Activated naive CD8-positive, alpha-beta T cell treated with anti-CD3 and anti-CD28 coated beads, Interleukin-2, amount 10 ng/mL, durations not matched to agents 7 days and 5 days (primary cell): ENCODE data around the gene TTLL3. TPM values are rescaled to one million over a fixed set of nuclear protein-coding genes. Genes with fewer than 3 reads are reported as not detected.
A peak's percentile ranks its signal among the peaks of the same experiment; 100 is the strongest.
"Not testable (repeated sequence)": the region's sequence is repeated elsewhere in the genome, so short reads cannot be mapped to it uniquely, and the experiment has no call there.

ENCODE experiments used
- ATAC-seq: fragments of 150-1000 bp; cut with Tn5 transposase; one replicate; pipeline ENCODE4 v1.10.0; 2021; ENCODE audit warnings: low read depth, moderate library complexity
- POLR2A ChIA-PET: fragments of 350-600 bp; sonication (Branson Sonifier 250); formaldehyde crosslinking; loops from one replicate; lab custom pipeline; 2021; ENCODE audit warnings: antibody characterized with exemption; lab: Charles Lee
- DNase-seq: peaks from one replicate; pipeline ENCODE4 v3.0.0; 2021
- H3K27ac Mint-ChIP-seq: one replicate; pipeline ENCODE4 v1.8.0; 2022; ENCODE audit warnings: mild to moderate bottlenecking, mixed read lengths
- H3K27me3 Mint-ChIP-seq: one replicate; pipeline ENCODE4 v1.8.0; 2022; ENCODE audit warnings: mild to moderate bottlenecking, moderate library complexity, mixed read lengths
- H3K36me3 Mint-ChIP-seq: one replicate; pipeline ENCODE4 v1.8.0; 2021; ENCODE audit warnings: mild to moderate bottlenecking, mixed read lengths
- H3K4me1 Mint-ChIP-seq: one replicate; pipeline ENCODE4 v1.8.0; 2021; ENCODE audit warnings: mixed read lengths
- H3K4me3 Mint-ChIP-seq: one replicate; pipeline ENCODE4 v1.8.0; 2022; ENCODE audit warnings: mild to moderate bottlenecking, moderate library complexity, mixed read lengths
- H3K9me3 Mint-ChIP-seq: one replicate; pipeline ENCODE4 v1.8.0; 2021; ENCODE audit warnings: mixed read lengths
- total RNA-seq, 2 experiments: library from RNA; stranded (reverse); gene quantifications; one replicate each; pipeline ENCODE4 v1.2.3, GENCODE V29; 2021

Gene TTLL3
- total RNA-seq, 2 experiments from 2014 or later, result 84.0 to 85.7 TPM

DNA sequence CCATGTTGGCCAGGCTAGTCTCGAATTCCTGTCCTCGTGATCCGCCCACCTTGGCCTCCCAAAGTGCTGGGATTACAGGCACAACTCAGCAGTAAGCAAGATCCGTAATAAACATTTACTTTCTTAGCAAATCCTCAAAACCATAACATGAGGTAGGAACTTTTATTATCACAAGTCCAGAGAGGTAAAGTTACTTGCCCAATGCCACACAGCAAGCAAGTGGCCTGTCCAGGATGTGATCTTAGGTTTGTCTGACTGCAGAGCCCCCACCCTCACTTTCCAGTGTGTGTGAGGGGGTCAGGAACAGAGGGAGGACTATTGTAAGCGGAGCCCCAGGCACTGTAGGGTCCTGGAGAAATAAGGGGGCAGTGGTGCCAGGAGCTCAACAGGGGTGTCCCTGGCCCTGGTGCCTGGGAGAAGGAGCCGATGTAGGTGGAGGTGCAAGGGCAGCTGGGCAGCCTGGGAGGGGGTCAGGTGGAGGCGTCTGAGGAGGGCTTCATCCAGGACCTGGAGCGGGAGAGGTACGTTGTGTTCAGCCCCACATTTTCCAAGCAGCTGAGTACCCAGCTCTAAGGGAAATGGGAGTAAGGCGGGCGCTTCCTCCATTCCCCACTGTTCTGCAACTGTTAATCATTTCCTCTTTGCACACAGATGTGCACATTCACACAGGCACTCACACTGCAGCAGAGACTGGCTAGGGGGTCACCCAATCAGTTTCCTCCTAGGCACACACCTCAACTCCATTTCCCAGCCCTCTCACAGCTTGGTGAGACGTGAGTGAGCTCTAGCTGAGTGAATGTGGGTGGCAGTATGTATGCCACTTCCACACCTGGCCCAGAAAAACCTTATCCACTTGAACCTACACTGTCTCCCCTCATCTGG is 27.9 kb downstream of the TTLL3 start:
- Mint-ChIP-seq H3K4me1 (peaks cover 7% of the 10 kb centered on the region), H3K9me3 (no peaks in the 10 kb centered on the region), H3K27me3 (no peaks in the 10 kb centered on the region), H3K27ac (no peak overlapping the region), H3K4me3 (no peak overlapping the region), H3K36me3 (peaks cover 24% of the 10 kb centered on the region)
- ATAC-seq (no peak), DNase-seq (no peak)
- POLR2A ChIA-PET, result interaction anchor here (0.9 to 1.3 kb wide), 2 partner anchors 9 to 18 kb away, joined by 3 read pairs; no protein-coding TSS in a partner anchor

DNA sequence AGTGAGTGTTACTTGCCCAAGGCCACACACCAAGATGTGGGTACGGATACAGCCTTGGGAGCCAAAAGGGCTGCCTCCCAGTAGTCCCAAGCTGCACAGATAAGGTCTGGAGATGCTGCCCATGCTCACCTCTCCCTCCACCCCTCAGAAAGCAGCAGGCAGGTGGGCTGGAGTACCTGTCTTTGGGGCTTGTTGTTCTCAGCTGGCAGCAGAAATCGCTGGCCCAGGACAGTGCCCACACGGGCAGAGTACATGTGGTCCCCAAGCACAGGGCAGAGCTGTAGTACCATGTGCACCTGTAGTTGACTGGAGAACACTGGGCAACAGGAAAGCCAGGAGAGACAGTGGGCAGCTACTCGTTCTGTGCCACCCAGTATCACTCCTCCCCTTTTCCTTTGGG is 28.8 kb downstream of the TTLL3 start:
- DNase-seq (no peak), ATAC-seq (no peak)
- Mint-ChIP-seq H3K36me3 (peaks cover 24% of the 10 kb centered on the region), H3K9me3 (no peaks in the 10 kb centered on the region), H3K27me3 (no peaks in the 10 kb centered on the region), H3K4me1 (peaks cover 9% of the 10 kb centered on the region), H3K4me3 (no peak overlapping the region), H3K27ac (no peak overlapping the region)
- POLR2A ChIA-PET, result interaction anchor here (0.6 kb wide), 1 partner anchor 29 kb away, joined by 3 read pairs; no protein-coding TSS in a partner anchor

DNA sequence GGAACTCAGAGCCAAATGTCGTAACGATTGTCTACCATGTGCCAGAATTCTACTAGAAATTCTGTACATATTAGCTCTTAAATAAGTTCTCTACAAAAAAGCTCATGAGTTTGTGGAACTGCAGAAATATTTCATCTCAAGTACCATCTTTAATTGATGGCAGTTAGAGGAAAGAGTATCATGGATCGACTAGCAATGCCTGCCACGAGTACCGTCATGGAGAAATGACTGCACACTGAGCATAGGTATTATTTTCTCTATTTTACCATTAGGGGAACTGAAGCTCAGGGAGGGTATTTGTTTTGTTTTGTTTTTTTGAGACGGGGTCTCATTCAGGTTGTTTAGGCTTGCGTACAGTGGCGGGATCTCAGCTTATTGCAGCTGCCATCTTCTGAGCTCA is 31.0 kb downstream of the TTLL3 start:
- no peak overlapping the region for H3K27ac Mint-ChIP-seq
- H3K4me3 Mint-ChIP-seq, result no peak overlapping the region
- ATAC-seq, result no peak
- H3K9me3 Mint-ChIP-seq, result no peaks in the 10 kb centered on the region
- no peaks in the 10 kb centered on the region for H3K27me3 Mint-ChIP-seq
- H3K4me1 Mint-ChIP-seq, result peaks cover 17% of the 10 kb centered on the region
- no peak for DNase-seq
- peaks cover 15% of the 10 kb centered on the region for H3K36me3 Mint-ChIP-seq
- POLR2A ChIA-PET, result no interaction called here

GRCh38 chr3:9843715-9844438 is 33.8 kb downstream of the TTLL3 start, which contains the start of gene RPUSD3:
Gene RPUSD3 (minus strand): TSS chr3:9844008. CDS start chr3:9843990, 18 bp downstream.
- DNase-seq, result peak; percentile 99
- POLR2A ChIA-PET, result interaction anchor here (0.8 to 1.1 kb wide), 3 partner anchors 35 to 477 kb away, joined by 3 to 6 read pairs (median 4); partner anchors contain the start of gene SEC13

DNA sequence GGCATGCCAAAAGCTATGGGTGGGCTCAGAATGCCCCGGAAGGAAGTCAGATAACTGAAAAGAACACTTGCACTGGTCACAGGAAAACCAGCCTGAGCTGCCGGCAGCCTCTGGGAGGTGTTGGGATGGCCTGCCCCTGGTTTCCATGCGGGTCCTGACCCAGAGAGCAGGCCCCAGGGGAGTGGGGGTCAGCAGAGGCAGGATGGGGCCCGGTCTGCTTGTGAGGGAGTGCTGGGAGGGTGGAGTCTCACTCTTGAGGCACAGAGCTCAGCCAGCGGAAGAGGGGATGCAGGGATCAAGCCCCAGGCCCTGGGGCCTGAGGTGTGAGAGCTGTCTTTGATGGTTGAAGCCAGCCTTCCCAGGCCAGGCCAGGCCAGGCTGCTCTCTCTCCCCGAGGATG is 36.2 kb downstream of the TTLL3 start:
- no peak for DNase-seq
- H3K27me3 Mint-ChIP-seq, result peaks cover 6% of the 10 kb centered on the region
- peaks cover 1% of the 10 kb centered on the region for H3K36me3 Mint-ChIP-seq
- no peak overlapping the region for H3K27ac Mint-ChIP-seq
- H3K4me1 Mint-ChIP-seq, result peaks cover 17% of the 10 kb centered on the region
- H3K9me3 Mint-ChIP-seq, result no peaks in the 10 kb centered on the region
- H3K4me3 Mint-ChIP-seq, result no peak overlapping the region
- POLR2A ChIA-PET, result no interaction called here
- no peak for ATAC-seq

More at GRCh38 chr3:9843715-9844438, 33.8 kb downstream of the TTLL3 start, which contains the start of gene RPUSD3:
- peak within 1 kb of the TSS; percentile 98 for H3K4me3 Mint-ChIP-seq
- peaks cover 17% of the 10 kb centered on the region for H3K4me1 Mint-ChIP-seq
- no peaks in the 10 kb centered on the region for H3K27me3 Mint-ChIP-seq
- peak within 1 kb of the TSS; percentile 90 for H3K27ac Mint-ChIP-seq
- peak; percentile 97 for ATAC-seq
- H3K36me3 Mint-ChIP-seq, result peaks cover 3% of the 10 kb centered on the region
- no peaks in the 10 kb centered on the region for H3K9me3 Mint-ChIP-seq

GRCh38 chr3:9846931-9847488 is 36.9 kb downstream of the TTLL3 start:
- no peaks in the 10 kb centered on the region for H3K36me3 Mint-ChIP-seq
- no peaks in the 10 kb centered on the region for H3K9me3 Mint-ChIP-seq
- H3K4me1 Mint-ChIP-seq, result peaks cover 17% of the 10 kb centered on the region
- H3K27me3 Mint-ChIP-seq, result peaks cover 9% of the 10 kb centered on the region
- no peak overlapping the region for H3K4me3 Mint-ChIP-seq
- ATAC-seq (no peak), DNase-seq (no peak)
- H3K27ac Mint-ChIP-seq, result no peak overlapping the region
- POLR2A ChIA-PET, result interaction anchor here (0.8 kb wide), 1 partner anchor 10 kb away, joined by 3 read pairs; no protein-coding TSS in a partner anchor

DNA sequence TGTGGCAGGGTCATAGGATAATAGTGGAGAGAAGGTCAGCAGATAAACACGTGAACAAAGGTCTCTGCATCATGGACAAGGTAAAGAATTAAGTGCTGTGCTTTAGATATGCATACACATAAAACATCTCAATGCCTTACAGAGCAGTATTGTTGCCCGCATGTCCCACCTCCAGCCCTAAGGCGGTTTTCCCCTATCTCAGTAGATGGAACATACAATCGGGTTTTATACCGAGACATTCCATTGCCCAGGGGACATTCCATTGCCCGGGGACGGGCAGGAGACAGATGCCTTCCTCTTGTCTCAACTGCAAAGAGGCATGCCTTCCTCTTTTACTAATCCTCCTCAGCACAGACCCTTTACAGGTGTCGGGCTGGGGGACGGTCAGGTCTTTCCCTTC is 37.8 kb downstream of the TTLL3 start:
- H3K27me3 Mint-ChIP-seq, result peaks cover 17% of the 10 kb centered on the region
- H3K4me3 Mint-ChIP-seq, ATAC-seq, H3K36me3 Mint-ChIP-seq, H3K9me3 Mint-ChIP-seq, POLR2A ChIA-PET, H3K27ac Mint-ChIP-seq, DNase-seq: not testable (repeated sequence)
- H3K4me1 Mint-ChIP-seq, result peaks cover 11% of the 10 kb centered on the region

- not testable (repeated sequence) for H3K27ac Mint-ChIP-seq, ATAC-seq, H3K36me3 Mint-ChIP-seq, H3K4me3 Mint-ChIP-seq, DNase-seq, H3K9me3 Mint-ChIP-seq, H3K4me1 Mint-ChIP-seq
- POLR2A ChIA-PET, result interaction anchor here (0.6 kb wide), 1 partner anchor 202 kb away, joined by 3 read pairs; no protein-coding TSS in a partner anchor
- peaks cover 24% of the 10 kb centered on the region for H3K27me3 Mint-ChIP-seq
Measured at GRCh38 chr3:9848860-9849259, 38.8 kb downstream of the TTLL3 start.

DNA sequence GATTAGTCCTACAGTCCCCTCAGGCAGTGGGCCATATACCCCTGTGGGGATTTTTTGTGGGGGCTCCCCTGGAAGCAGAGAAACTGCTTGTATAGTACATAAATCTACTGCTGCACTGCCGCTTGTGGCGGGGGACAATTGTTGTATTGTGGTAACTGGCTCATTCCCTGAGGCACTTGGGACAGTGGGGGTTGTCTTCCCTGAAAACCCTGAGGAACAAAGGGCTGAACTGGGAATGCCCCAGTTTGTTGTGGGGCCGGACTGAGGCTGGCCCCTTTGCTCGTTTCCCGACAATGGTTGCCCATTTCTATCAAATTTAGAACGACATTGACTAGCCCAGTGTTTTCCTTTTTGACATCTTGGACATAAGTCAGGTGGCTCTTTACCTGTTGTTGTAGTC is 41.3 kb downstream of the TTLL3 start:
- ATAC-seq, POLR2A ChIA-PET: not testable (repeated sequence)

DNA sequence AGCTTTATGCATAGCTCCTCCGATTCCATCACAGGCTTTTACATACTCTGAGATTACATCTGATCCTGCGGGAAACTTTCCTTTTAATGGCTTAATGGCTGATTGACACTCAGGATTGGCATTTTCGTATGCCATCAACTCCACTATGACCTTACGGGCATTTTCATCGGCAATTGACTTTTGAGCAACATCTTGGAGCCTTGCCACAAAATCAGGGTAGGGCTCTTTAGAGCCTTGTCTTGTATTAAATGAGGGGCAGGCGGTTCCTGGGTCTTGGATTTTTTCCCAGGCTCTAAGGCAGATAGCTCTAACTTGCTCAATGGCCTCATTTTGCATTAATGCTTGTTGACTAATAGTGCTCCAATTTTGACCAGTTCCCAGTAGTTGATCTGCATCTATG is 41.9 kb downstream of the TTLL3 start:
- H3K4me1 Mint-ChIP-seq, H3K27ac Mint-ChIP-seq, DNase-seq, H3K9me3 Mint-ChIP-seq, ATAC-seq, POLR2A ChIA-PET, H3K36me3 Mint-ChIP-seq, H3K4me3 Mint-ChIP-seq: not testable (repeated sequence)
- H3K27me3 Mint-ChIP-seq, result peaks cover 24% of the 10 kb centered on the region

More for the DNA sequence above, 41.3 kb downstream of the TTLL3 start:
- not testable (repeated sequence) for H3K4me1 Mint-ChIP-seq, H3K36me3 Mint-ChIP-seq, H3K27ac Mint-ChIP-seq, DNase-seq, H3K4me3 Mint-ChIP-seq, H3K9me3 Mint-ChIP-seq
- H3K27me3 Mint-ChIP-seq, result peaks cover 24% of the 10 kb centered on the region

DNA sequence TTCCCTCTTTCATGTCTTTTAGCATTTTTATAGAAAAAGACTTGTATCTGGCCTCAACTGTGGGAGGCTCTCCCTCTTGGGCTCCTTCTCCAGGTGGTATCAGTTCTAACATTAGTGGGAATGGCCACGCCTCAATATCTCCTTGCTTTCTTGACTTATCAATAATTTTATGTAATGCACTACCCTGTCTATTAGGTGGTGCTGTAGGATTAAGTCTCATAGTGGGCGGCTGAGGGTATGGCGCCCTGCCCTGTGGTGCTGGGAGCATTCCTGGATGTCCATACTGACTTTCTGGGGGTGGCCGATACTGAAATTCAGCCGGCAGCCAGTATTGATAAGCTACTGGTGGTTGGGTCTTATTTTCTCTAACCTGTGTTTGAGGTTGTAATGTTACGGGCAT is 42.5 kb downstream of the TTLL3 start:
- Mint-ChIP-seq H3K4me1 (no peaks in the 10 kb centered on the region), H3K4me3 (no peak overlapping the region), H3K27me3 (peaks cover 24% of the 10 kb centered on the region), H3K9me3 (no peaks in the 10 kb centered on the region), H3K36me3 (no peaks in the 10 kb centered on the region), H3K27ac (no peak overlapping the region)
- DNase-seq (no peak), ATAC-seq (no peak)
- POLR2A ChIA-PET, result no interaction called here

DNA sequence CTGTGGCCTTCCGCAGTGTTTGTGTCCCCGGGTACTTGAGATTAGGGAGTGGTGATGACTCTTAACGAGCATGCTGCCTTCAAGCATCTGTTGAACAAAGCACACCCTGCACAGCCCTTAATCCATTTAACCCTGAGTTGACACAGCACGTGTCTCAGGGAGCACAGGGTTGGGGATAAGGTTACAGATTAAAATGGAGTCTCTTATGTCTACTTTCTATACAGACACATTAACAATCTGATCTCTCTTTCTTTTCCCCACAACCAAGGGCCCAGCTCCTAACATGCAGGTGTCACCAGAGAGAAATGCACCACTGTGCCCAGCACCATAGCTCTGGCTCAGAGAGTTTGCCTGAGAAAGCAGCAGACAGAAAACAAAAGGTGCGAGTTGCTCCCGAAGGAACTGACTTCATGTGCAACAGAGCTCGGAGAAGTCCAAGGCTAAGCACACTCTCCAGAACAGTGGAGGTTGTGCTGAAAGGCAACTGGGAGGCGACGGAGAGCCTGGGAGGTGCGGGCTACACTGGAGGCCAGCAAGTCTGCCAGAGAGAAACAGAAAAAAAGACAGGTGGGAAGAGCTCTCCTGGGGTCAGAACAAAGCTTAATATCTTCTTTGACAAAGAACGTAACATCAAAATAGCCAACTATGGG is 44.4 kb downstream of the TTLL3 start:
- POLR2A ChIA-PET, H3K4me3 Mint-ChIP-seq, H3K9me3 Mint-ChIP-seq, DNase-seq, H3K36me3 Mint-ChIP-seq, H3K4me1 Mint-ChIP-seq, H3K27ac Mint-ChIP-seq, ATAC-seq: not testable (repeated sequence)
- peaks cover 24% of the 10 kb centered on the region for H3K27me3 Mint-ChIP-seq

- Mint-ChIP-seq H3K4me1 (no peaks in the 10 kb centered on the region), H3K27ac (no peak overlapping the region), H3K9me3 (no peaks in the 10 kb centered on the region), H3K4me3 (no peak overlapping the region), H3K27me3 (peaks cover 22% of the 10 kb centered on the region), H3K36me3 (no peaks in the 10 kb centered on the region)
- DNase-seq (no peak), ATAC-seq (no peak)
- POLR2A ChIA-PET, result no interaction called here
Measured at GRCh38 chr3:9855594-9855993, 45.5 kb downstream of the TTLL3 start.
